Skeletal muscle cell (primary cell): ENCODE data around the gene RASEF.

Source experiments
- DNase-seq: peaks from one replicate; pipeline ENCODE4 v3.0.0-alpha.2; 2010; ENCODE audit warnings: low read depth
- H3K4me3 ChIP-seq: 2 replicates; pipeline ENCODE4 v1.5.1; 2011; ENCODE audit warnings: low read depth, mild to moderate bottlenecking, control low read depth, low read length, moderate library complexity

RASEF gene

GRCh38 chr9:83060556-83060955 lies 2.4 kb downstream of the RASEF start:
- no peak overlapping the region for H3K4me3 ChIP-seq

GRCh38 chr9:83059417-83059816 lies 3.5 kb downstream of the RASEF start:
- DNase-seq: no peak
- H3K4me3 ChIP-seq: no peak overlapping the region

More at GRCh38 chr9:83060556-83060955, 2.4 kb downstream of the RASEF start:
- DNase-seq: no peak

- DNase-seq: no peak
- no peak overlapping the region for H3K4me3 ChIP-seq
Observed at GRCh38 chr9:83056911-83057310, 6.0 kb downstream of the RASEF start.

DNA sequence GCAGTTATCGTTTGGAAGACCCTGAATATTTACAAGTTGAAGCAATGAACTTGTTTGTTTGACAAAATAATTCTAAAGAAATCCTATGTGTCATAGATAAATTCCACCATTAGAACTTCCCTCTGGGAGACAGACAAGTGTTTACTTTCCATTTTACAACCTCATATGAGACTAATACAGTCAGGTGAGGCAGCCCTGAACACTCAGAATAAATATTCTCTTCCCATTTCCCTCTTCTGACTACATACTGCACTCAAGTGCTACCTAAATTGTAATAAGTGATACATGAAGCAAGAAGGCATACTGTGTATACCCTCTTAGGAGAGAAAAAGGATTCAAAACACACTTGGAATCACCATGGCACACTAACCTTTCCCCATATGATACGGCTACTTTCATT lies 6.8 kb downstream of the RASEF start:
- H3K4me3 ChIP-seq: no peak overlapping the region
- DNase-seq: no peak

DNA sequence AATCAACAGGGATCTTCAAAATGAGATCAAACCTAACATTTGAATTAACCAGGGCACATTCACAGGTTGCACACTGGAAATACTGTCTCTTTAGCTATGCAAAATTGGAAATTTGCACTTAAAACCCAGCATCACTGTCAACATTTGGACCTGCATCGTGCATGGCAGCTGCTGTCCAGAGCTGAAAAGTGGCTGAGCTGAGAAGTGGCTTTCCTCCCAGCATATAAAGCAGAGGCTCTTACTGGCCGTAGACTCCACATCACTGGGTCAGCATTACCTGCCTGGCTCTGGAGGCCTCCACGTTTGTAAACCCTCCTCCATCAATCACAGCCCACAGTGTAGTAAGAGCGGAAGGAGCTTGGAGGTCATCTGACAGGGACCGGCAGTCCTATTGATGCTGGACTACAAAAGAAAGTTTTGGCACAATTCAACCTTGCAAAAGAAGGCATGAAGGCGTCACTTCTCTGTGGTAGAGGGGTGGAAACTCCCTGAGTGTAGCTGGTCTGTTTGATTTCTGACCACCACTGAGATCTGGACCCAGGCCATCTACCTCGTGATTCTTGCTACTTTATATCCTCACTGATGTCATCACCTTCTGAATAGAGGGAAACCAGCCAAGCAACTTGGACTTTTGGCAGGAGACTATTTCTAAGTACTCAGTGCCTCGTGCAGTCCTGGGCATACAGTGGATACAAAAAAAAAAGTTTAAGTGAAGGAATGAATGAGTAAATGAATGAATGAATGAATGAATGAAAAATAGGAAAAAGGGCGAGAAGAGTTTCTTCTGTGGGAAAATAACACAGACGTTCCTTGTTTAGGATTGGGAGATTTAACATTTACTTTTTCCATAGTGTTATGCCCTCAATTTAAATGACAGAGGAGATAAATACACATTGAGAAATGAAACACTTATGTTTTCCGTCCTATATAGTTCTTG lies 14.8 kb downstream of the RASEF start:
- DNase-seq: peak; percentile 66

GRCh38 chr9:83043597-83043996 lies 19.3 kb downstream of the RASEF start:
- no peak overlapping the region for H3K4me3 ChIP-seq
- no peak for DNase-seq

More for the DNA sequence above, 14.8 kb downstream of the RASEF start:
- H3K4me3 ChIP-seq: no peak overlapping the region

- no peak for DNase-seq
Observed at GRCh38 chr9:83041771-83042170, 21.2 kb downstream of the RASEF start.

GRCh38 chr9:83039303-83039702 lies 23.6 kb downstream of the RASEF start:
- no peak for DNase-seq
- no peak overlapping the region for H3K4me3 ChIP-seq

More at GRCh38 chr9:83041771-83042170, 21.2 kb downstream of the RASEF start:
- no peak overlapping the region for H3K4me3 ChIP-seq

GRCh38 chr9:83036043-83036442 lies 26.9 kb downstream of the RASEF start:
- DNase-seq: no peak
- H3K4me3 ChIP-seq: no peak overlapping the region

DNA sequence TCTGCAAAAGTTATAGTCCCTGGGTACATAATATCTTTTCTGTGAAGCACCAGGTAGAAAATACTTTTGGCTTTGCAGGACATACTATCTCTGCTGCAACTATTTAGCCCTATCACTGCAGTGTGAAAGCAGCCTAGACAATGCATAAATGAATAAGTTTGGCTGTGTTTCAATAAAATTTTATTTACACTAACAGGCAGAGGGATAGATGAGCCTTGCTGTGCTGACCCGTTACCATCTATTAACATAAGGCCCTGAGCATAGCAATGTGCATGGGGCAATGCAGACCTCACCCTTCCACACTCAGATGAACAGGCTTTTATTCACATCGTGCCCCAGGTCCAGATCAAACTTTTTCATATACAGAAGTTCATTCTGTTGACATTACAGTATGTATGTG lies 27.8 kb downstream of the RASEF start:
- no peak for DNase-seq
- no peak overlapping the region for H3K4me3 ChIP-seq

- no peak overlapping the region for H3K4me3 ChIP-seq
- DNase-seq: no peak
Observed at GRCh38 chr9:83034587-83034986, 28.4 kb downstream of the RASEF start.

DNA sequence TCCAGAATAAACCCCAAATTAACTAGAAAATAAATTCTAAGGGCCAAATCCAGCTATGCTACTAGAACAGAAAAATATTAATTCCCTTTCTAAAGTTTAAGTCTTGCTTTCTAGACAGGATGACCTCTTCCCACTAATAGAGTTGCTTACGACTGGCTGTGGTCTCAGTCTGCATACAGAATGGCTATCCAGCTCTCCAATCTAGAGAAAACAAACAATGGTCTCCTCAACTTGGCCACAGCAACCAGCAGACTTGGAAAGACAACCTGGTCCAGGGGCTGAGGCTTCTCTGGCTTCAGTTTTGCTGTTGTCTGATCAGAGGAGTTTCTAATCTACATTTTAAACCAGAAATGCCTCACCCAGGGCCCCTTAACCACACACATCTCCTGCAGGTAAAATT lies 28.9 kb downstream of the RASEF start:
- H3K4me3 ChIP-seq: no peak overlapping the region
- no peak for DNase-seq

GRCh38 chr9:83032065-83032625 lies 30.8 kb downstream of the RASEF start:
- no peak overlapping the region for H3K4me3 ChIP-seq
- no peak for DNase-seq

- DNase-seq: no peak
- no peak overlapping the region for H3K4me3 ChIP-seq
Observed at GRCh38 chr9:83030391-83031107, 32.4 kb downstream of the RASEF start.

DNA sequence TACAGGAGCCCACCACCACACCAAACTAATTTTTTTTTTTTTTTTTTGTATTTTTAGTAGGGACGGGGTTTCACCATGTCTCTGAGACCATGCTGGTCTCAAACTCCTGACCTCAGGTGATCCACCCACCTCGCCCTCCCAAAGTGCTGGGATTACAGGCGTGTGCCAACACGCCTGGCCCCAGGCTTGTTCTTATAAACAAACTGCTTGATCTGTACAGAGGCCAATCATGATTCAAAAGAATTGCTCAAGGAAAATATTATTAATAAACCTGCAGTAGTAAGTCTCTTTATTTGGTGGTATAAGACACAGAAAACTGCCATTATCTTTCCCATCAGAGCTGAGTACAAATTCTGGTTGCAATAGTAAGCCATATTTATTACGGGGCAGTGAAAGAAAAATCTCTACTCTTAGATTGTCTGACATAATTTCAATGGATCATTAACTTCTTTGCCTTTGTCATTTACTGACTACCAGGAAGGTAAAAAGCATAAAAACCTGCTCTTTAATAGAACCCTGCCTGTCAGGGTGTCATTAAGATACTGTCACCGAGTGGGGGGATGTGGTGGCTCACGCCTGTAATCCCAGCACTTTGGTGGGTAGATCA lies 33.3 kb downstream of the RASEF start:
- no peak overlapping the region for H3K4me3 ChIP-seq
- no peak for DNase-seq

GRCh38 chr9:83027153-83027891 lies 35.6 kb downstream of the RASEF start:
- peak; percentile 77 for DNase-seq
- no peak overlapping the region for H3K4me3 ChIP-seq

GRCh38 chr9:83024506-83025125 lies 38.3 kb downstream of the RASEF start:
- no peak for DNase-seq
- H3K4me3 ChIP-seq: no peak overlapping the region

- DNase-seq: no peak
- H3K4me3 ChIP-seq: no peak overlapping the region
Observed at GRCh38 chr9:83023151-83023550, 39.8 kb downstream of the RASEF start.

DNA sequence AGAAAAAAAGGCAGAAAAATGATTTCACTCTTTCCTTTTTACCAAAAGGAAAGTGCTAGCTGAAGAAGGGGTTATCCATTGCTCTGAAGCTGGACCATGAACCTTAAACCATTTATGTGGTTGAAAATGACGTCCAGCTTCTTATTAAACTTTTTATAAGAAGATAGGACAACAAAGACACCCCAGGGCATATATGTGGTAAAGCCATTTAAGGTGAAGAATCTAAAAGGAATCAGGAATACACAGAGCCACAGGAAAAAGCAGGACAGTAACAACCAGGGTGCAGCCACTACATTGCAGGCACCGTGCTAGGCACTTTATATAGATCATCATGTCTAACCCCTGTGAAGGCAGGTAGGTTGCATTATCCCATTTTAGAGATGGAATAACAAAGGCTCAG lies 42.1 kb downstream of the RASEF start:
- no peak overlapping the region for H3K4me3 ChIP-seq

More for the DNA sequence above, 42.1 kb downstream of the RASEF start:
- no peak for DNase-seq
